Activated CD4-positive, alpha-beta T cell treated with anti-CD3 and anti-CD28 coated beads for 36 hours (primary cell): ENCODE measurements around the gene MTNR1A. TPM values are rescaled to one million over a fixed set of nuclear protein-coding genes. Genes with fewer than 3 reads are reported as not detected.

Experiments
- ATAC-seq: fragments of 200-7000 bp; cut with Tn5 transposase; one replicate; pipeline ENCODE4 v1.10.0; 2021; ENCODE audit warnings: mild to moderate bottlenecking, moderate library complexity
- CTCF ChIA-PET: fragments of 350-600 bp; sonication (Branson Sonifier 250); formaldehyde crosslinking; loops from one replicate; lab custom pipeline; 2021; ENCODE audit warnings: antibody characterized with exemption; lab: Charles Lee
- POLR2A ChIA-PET: fragments of 350-600 bp; sonication (Branson Sonifier 250); formaldehyde crosslinking; loops from one replicate; lab custom pipeline; 2021; ENCODE audit warnings: antibody characterized with exemption, inconsistent platforms; lab: Charles Lee
- DNase-seq: peaks from one replicate; pipeline ENCODE4 v3.0.0-alpha.2; 2020
- H3K27ac Mint-ChIP-seq: one replicate; pipeline ENCODE4 v1.8.0; 2021; ENCODE audit warnings: mixed read lengths
- H3K27me3 Mint-ChIP-seq: one replicate; pipeline ENCODE4 v1.8.0; 2021; ENCODE audit warnings: mixed read lengths
- H3K36me3 Mint-ChIP-seq: one replicate; pipeline ENCODE4 v1.8.0; 2021; ENCODE audit warnings: low read depth, mixed read lengths
- H3K4me1 Mint-ChIP-seq: one replicate; pipeline ENCODE4 v1.8.0; 2021; ENCODE audit warnings: mixed read lengths
- H3K4me3 Mint-ChIP-seq: one replicate; pipeline ENCODE4 v1.8.0; 2021; ENCODE audit warnings: mild to moderate bottlenecking, moderate library complexity, mixed read lengths
- H3K9me3 Mint-ChIP-seq: one replicate; pipeline ENCODE4 v1.8.0; 2021; ENCODE audit warnings: low read depth, mixed read lengths
- intact Hi-C, 2 experiments: fragments of 100-400 bp; cut with DNase I in 1 of 2; cut with micrococcal nuclease in 1 of 2; formaldehyde crosslinking; loops; one replicate each; pipeline versions ENCODE4 v1.14.2 to v1.15.1; 2022 to 2024; cut with DNase I, micrococcal nuclease
- total RNA-seq, 2 experiments: library from RNA; stranded (reverse); gene quantifications; one replicate each; pipeline ENCODE4 v1.2.3, GENCODE V29; 2021

Gene MTNR1A
- total RNA-seq, 2 experiments from 2014 or later, result not detected

DNA sequence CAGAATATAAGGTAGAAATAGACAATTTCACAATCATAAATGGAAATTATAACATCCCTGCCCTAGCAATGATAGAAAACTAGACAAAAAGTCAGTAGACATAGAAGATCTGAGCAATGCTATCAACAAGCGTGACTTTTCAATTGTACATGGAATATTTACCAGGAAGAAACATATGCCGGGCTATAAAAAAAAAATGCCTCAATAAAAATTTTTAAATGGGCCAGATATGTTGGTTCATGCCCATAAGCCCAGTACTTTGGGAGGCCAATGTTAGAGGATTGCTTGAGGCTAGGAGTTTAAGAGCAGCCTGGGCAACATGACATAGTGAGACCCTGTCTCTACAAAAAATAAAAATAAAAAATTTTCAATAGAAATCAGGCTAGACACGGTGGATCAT is 5.3 kb upstream of the MTNR1A start:
- POLR2A ChIA-PET, result no interaction called here
- H3K27ac Mint-ChIP-seq, result no peak overlapping the region
- no peak for DNase-seq
- no peak for ATAC-seq
- CTCF ChIA-PET, result no interaction called here
- peaks cover 2% of the 10 kb centered on the region for H3K9me3 Mint-ChIP-seq
- no peak overlapping the region for H3K4me3 Mint-ChIP-seq
- no peaks in the 10 kb centered on the region for H3K4me1 Mint-ChIP-seq
- intact Hi-C loops, result no loop called here
- peaks cover 4% of the 10 kb centered on the region for H3K27me3 Mint-ChIP-seq
- H3K36me3 Mint-ChIP-seq, result peaks cover 2% of the 10 kb centered on the region

DNA sequence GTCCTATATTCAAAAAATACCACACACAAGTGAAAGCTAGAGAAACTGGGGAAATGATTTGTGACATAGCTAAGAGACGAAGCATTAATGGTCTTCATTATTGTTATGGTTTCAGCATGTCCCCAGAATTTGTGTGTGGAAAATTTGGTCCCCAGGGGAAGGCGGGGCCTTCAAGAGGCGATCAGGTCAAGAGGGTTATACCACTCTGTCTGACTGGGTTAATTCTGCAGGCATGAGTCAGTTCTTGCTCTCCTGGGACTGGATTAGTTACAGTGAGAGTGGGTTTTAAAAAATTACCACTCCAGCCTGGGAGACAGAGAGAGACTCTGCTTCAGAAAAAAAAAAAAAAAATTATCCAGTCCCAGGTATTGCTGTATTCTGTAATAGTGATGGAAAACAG is 2.1 kb upstream of the MTNR1A start:
- Mint-ChIP-seq H3K9me3 (peaks cover 2% of the 10 kb centered on the region), H3K4me3 (no peak overlapping the region), H3K36me3 (peaks cover 4% of the 10 kb centered on the region), H3K27me3 (peaks cover 18% of the 10 kb centered on the region), H3K4me1 (no peaks in the 10 kb centered on the region), H3K27ac (no peak overlapping the region)
- intact Hi-C loops, result no loop called here
- DNase-seq (no peak), ATAC-seq (no peak)
- ChIA-PET POLR2A (no interaction called here), CTCF (interaction anchor here (1.3 kb wide), 1 partner anchor 30 kb away, joined by 3 read pairs; no protein-coding TSS in a partner anchor)

DNA sequence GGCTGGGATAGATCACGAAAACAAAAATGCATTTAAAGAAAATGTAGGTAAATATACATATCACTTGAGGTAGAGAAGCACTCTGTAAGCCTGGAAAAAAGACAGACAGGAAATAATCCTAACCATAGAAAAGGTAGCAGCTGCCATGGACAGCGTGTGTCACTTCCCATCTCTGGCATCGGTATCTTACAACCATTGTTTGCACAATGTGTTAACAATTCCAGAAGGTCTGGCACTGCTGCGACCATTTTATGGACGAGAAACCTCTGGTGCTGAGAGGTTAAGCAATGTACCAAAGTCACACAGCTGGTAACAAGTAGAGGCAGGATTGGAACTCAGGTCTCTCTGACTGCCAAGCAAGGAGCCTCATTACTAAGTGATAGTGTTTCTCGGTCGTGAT is 1.7 kb upstream of the MTNR1A start:
- ChIA-PET CTCF (interaction anchor here (1.3 kb wide), 1 partner anchor 30 kb away, joined by 3 read pairs; no protein-coding TSS in a partner anchor), POLR2A (no interaction called here)
- H3K36me3 Mint-ChIP-seq, result peaks cover 4% of the 10 kb centered on the region

DNA sequence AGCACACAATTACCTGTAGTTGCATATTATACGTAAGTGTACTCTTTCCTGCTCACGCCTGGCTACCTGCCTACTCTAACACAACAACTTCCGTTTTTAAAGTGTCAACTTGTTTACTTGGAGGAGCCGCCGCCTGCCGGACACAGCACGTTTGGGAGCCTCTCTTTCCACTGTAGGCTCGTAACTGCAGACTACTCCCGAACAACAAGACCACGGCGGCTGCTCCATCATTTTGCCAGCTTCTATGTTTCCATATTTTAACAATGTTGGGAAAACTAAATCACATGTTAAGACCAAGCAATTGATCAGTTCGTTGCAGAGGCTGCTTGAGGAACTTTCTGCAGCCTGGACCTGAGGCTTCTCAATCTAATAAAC is 841 bp downstream of the MTNR1A start:
- H3K9me3 Mint-ChIP-seq, result peaks cover 2% of the 10 kb centered on the region
- CTCF ChIA-PET, result no interaction called here
- H3K4me3 Mint-ChIP-seq, result no peak overlapping the region
- POLR2A ChIA-PET, result no interaction called here
- no peak for ATAC-seq
- peaks cover 22% of the 10 kb centered on the region for H3K27me3 Mint-ChIP-seq
- no peak for DNase-seq
- H3K4me1 Mint-ChIP-seq, result no peaks in the 10 kb centered on the region
- intact Hi-C loops, result no loop called here
- H3K27ac Mint-ChIP-seq, result no peak overlapping the region
- peaks cover 4% of the 10 kb centered on the region for H3K36me3 Mint-ChIP-seq

More for the DNA sequence above, 1.7 kb upstream of the MTNR1A start:
- ATAC-seq (no peak), DNase-seq (no peak)
- Mint-ChIP-seq H3K27me3 (peaks cover 18% of the 10 kb centered on the region), H3K27ac (no peak overlapping the region), H3K4me1 (no peaks in the 10 kb centered on the region), H3K9me3 (peaks cover 2% of the 10 kb centered on the region), H3K4me3 (no peak overlapping the region)
- intact Hi-C loops, result no loop called here

DNA sequence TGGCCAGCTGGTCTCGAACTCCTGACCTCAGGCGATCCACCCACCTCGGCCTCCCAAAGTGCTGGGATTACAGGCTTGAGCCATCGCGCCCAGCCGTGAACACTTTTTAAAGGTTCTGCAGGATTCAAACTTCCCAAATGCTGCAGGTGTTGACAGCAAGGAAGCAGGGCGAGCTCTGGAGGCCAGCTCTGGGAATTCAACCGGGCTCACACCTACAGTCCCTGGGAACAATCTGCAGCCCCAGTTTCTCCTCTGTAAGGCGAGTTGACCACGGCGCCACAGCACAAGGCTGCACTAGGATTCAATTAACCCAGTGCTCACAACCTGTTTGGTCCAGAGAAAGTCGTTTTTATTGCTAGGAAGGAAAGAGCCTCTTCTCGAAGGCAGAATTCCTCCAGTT is 1.6 kb downstream of the MTNR1A start:
- Mint-ChIP-seq H3K4me3 (no peak overlapping the region), H3K4me1 (no peaks in the 10 kb centered on the region), H3K27me3 (peaks cover 22% of the 10 kb centered on the region), H3K36me3 (peaks cover 4% of the 10 kb centered on the region), H3K27ac (no peak overlapping the region), H3K9me3 (peaks cover 2% of the 10 kb centered on the region)
- intact Hi-C loops, result no loop called here
- no peak for DNase-seq
- ChIA-PET POLR2A (no interaction called here), CTCF (no interaction called here)
- no peak for ATAC-seq

DNA sequence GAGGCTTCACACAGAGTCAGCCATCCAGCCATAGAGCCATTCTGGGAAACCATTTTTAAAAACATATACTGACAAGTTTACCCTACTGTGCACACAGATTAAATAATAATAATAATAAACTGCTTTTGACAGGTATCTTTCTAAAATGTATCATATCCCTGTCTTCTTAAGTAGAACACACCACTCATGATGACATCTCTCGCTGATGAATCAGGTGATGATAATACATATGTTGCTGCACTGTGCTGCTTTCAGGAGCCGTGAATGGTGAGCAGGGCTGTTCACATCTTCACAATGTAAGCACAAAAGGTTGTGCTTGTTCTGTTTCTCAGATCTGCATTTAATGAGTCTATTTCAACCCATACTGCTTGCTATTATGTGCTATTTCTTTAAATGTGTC is 3.5 kb downstream of the MTNR1A start:
- ChIA-PET POLR2A (no interaction called here), CTCF (no interaction called here)
- H3K27me3 Mint-ChIP-seq, result peaks cover 25% of the 10 kb centered on the region
- no peak overlapping the region for H3K4me3 Mint-ChIP-seq
- H3K4me1 Mint-ChIP-seq, result no peaks in the 10 kb centered on the region
- no peak for DNase-seq
- no peak for ATAC-seq
- peaks cover 4% of the 10 kb centered on the region for H3K9me3 Mint-ChIP-seq
- no peak overlapping the region for H3K27ac Mint-ChIP-seq
- intact Hi-C loops, result no loop called here
- H3K36me3 Mint-ChIP-seq, result peaks cover 4% of the 10 kb centered on the region

DNA sequence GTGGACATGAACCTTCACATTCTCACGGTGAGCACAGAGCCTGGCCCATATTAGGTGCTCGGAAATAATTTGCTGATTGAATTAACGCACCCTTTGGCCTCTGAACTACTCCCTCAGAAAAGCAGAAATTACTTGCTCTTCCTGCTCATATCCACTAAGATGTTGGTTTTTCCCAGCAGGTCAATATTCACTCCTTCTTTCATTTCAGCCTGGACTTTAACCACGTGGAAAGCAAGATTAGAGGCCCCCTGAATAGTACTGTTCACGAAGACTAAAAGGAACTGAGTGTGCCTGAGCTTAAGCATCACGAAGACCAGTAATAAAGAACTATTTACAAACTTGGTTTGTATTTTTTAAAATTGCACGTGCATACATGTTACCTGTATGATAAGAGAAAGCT is 9.9 kb downstream of the MTNR1A start:
- no peaks in the 10 kb centered on the region for H3K36me3 Mint-ChIP-seq
- intact Hi-C loops, result no loop called here
- DNase-seq, result no peak
- ChIA-PET CTCF (no interaction called here), POLR2A (no interaction called here)
- H3K4me3 Mint-ChIP-seq, result no peak overlapping the region
- H3K4me1 Mint-ChIP-seq, result no peaks in the 10 kb centered on the region
- ATAC-seq, result no peak
- peaks cover 4% of the 10 kb centered on the region for H3K9me3 Mint-ChIP-seq
- H3K27ac Mint-ChIP-seq, result no peak overlapping the region
- H3K27me3 Mint-ChIP-seq, result peaks cover 2% of the 10 kb centered on the region

DNA sequence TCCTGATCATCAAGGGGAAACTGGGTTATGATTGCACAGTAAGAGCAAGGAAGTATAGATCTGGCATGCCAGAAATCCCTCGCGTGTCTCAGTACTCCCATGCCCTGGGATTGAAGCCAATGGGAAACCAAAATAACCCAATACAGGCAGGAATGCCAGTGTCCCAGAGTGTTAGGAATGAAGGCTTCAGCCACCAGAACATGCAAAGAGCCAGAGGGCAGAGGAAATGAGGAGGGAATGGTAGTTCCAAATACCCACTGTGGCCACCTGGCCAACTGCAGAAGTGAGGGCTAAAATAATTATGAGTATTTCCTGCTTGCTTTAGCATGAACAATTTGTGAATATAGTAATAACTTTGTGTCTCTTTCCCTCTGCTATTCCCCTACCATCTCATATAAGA is 12.2 kb downstream of the MTNR1A start:
- Mint-ChIP-seq H3K27ac (no peak overlapping the region), H3K27me3 (peaks cover 2% of the 10 kb centered on the region), H3K36me3 (no peaks in the 10 kb centered on the region), H3K4me1 (no peaks in the 10 kb centered on the region), H3K4me3 (no peak overlapping the region), H3K9me3 (peaks cover 6% of the 10 kb centered on the region)
- DNase-seq, result no peak
- POLR2A ChIA-PET, result no interaction called here
- intact Hi-C loops, result no loop called here
- CTCF ChIA-PET, result no interaction called here
- no peak for ATAC-seq

DNA sequence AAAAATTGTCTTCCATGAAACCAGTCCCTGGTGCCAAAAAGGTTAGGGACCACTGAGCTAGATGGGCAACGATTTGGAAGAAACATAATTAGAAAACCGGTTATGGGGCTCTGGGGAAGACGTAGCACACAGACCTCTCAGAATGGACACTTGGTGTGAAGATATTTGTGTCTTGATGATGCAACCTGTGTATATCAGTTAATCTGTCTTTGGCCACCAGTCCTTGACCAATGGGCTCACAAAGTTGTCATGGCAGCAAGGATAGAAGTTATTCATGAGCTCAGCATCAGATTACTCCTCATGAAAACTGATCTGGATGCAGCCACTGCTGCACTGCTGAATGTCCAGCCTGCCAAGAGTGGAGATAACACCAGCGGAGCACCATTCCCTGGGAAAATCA is 13.6 kb downstream of the MTNR1A start:
- POLR2A ChIA-PET, result no interaction called here
- intact Hi-C loops, result no loop called here
- ATAC-seq, result no peak
- CTCF ChIA-PET, result no interaction called here
- no peaks in the 10 kb centered on the region for H3K4me1 Mint-ChIP-seq
- H3K9me3 Mint-ChIP-seq, result peaks cover 9% of the 10 kb centered on the region
- H3K36me3 Mint-ChIP-seq, result no peaks in the 10 kb centered on the region
- no peak overlapping the region for H3K4me3 Mint-ChIP-seq
- no peak overlapping the region for H3K27ac Mint-ChIP-seq
- DNase-seq, result no peak
- H3K27me3 Mint-ChIP-seq, result no peaks in the 10 kb centered on the region

DNA sequence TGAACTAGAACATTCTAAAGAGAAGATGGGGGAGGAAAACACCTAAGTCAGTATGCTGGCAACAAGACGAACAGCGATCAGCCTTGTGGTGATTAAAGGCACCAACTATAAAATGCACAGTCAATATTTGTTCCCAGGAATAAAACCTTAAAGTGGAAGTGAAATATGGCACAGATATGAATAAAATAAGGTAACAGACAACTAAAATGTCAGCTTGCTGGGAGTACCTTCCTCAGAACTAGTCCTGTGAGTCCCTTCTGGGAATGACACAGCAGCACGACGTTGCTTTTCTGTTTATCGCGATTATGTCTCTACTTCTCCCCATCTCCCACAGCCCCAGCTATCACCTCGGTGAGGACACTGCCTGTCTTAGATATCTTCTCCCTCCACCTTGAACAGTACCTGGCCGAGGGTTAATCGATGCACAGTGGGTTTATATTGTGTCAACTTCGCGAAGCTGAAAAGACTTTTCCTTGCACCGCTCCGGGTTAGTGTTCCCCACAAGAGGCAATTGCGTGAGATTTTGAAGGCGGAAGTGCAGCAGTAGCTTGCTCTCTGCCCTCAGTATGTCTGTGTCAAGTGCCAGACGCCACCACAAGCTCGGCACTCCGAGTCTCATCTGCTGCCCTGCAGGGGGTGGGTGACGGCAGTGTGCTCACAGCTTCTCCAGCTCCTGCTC is 17.4 kb downstream of the MTNR1A start:
- H3K36me3 Mint-ChIP-seq, result no peaks in the 10 kb centered on the region
- DNase-seq (no peak), ATAC-seq (no peak)
- no peaks in the 10 kb centered on the region for H3K27me3 Mint-ChIP-seq
- peaks cover 7% of the 10 kb centered on the region for H3K9me3 Mint-ChIP-seq
- intact Hi-C loops, result no loop called here
- no peak overlapping the region for H3K4me3 Mint-ChIP-seq
- H3K27ac Mint-ChIP-seq, result no peak overlapping the region
- no peaks in the 10 kb centered on the region for H3K4me1 Mint-ChIP-seq
- ChIA-PET CTCF (no interaction called here), POLR2A (no interaction called here)

DNA sequence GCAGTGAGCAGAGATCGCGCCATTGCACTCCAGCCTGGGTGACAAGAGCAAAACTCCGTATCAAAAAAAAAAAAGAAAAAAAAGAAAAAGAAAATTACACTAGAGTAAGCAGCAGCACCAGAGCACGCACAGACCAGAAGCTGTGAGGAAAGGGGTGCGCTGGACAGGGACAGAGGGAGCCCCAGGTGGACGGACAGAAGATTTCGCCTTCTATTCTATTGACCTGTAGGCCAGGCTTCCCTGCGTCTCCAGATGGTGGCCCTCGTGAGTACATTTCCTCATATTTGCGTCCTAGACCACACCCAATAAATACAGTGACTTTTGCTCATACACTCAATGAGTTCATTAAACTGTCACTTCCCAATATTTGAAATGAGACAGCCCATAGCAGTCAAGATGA is 19.1 kb downstream of the MTNR1A start:
- H3K4me1 Mint-ChIP-seq, result no peaks in the 10 kb centered on the region
- no peak overlapping the region for H3K4me3 Mint-ChIP-seq
- DNase-seq (no peak), ATAC-seq (no peak)
- intact Hi-C loops, result no loop called here
- no peaks in the 10 kb centered on the region for H3K36me3 Mint-ChIP-seq
- ChIA-PET CTCF (no interaction called here), POLR2A (no interaction called here)
- H3K27me3 Mint-ChIP-seq, result no peaks in the 10 kb centered on the region
- H3K9me3 Mint-ChIP-seq, result peaks cover 7% of the 10 kb centered on the region
- no peak overlapping the region for H3K27ac Mint-ChIP-seq

DNA sequence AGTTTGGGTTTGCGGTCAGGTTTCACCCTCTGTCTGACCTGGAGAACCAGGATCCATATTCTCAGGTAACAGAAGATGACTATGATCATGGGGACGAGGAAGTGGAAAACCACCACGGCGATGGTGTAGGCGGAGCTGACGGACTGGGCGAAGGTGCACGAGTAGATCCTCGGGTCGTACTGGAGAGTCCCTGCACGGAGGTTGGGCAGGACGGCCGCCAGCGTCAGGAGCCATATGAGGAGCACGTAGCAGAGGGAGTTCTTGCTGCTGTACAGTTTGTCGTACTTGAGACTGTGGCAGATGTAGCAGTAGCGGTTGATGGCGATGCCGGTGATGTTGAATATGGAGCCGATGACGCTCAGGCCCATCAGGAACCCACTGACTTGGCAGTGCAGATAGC is 21.3 kb downstream of the MTNR1A start:
- no peak overlapping the region for H3K4me3 Mint-ChIP-seq
- H3K27me3 Mint-ChIP-seq, result no peaks in the 10 kb centered on the region
- H3K4me1 Mint-ChIP-seq, result no peaks in the 10 kb centered on the region
- intact Hi-C loops, result no loop called here
- H3K9me3 Mint-ChIP-seq, result peaks cover 7% of the 10 kb centered on the region
- ChIA-PET CTCF (no interaction called here), POLR2A (no interaction called here)
- ATAC-seq, result no peak
- H3K36me3 Mint-ChIP-seq, result no peaks in the 10 kb centered on the region
- no peak for DNase-seq
- H3K27ac Mint-ChIP-seq, result no peak overlapping the region
